Measurements from ENCODE around the gene BIN1.

BIN1 gene

DNA sequence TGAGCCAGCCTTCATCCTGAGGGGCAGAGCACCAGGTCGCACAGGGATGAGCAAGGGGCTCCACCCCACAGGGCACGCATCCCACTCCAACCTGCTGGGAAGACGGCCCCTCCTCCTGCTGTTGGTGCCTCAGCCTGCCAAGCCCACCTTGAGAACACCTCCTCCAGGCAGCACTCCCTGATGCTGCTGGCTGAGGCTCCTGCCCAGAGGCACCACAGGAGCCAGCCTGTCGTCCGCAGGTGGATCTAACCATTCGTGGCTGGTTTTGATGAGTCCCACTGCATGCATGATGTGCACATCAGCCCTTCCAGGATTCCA lies 58.4 kb downstream of the BIN1 start:
- in situ Hi-C loops (cut with HindIII; ENCODE audit: low pct_ligation_motif_present, low sequenced_read_pairs): no loop called here
- no peak for DNase-seq

DNA sequence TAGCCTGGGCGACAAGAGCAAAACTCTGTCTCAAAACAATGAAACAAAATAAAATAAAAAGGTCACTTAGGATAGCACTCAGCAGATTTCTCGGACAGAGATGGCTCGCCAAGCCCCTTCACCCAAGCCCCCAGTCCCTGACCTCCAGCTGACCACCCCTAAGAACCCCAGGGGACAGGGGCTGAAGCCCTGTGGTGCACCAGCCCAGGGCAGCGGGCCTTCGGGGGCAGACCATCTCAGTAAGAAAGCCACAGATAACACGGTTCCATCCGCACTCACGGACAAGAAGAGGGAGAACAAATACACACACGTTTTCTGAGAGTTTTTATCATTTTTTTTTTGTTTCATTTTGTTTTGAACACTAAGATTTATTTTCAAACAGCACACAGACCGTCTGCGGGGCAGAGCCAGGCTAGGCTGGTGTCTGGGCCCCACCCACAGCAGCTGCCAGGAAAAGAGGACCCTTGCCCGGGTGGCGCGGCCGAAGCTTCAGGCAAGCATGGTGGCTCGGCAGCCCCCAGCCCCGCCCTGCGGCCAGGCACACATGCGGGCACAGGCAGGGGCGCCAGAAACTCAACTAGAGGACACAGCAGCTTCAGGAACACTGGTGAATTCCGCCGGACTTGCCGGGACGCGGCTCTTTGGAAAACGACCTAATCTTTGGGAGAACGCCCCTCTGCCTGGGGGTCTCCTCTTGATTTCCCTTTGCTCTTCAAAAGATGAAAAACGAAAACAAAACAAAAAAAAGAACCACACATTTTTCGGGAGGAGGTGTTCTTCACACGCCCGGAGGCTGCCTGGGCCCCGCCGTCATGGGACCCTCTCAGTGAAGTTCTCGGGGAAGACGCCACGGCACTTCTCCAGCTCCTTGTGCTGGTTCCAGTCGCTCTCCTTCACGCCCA lies 59.0 kb downstream of the BIN1 start:
- in situ Hi-C loops (cut with HindIII; ENCODE audit: low pct_ligation_motif_present, low sequenced_read_pairs): no loop called here
- H3K4me3 ChIP-seq (ENCODE audit: low read depth, low read length): no peak overlapping the region
- H3K27ac ChIP-seq: no peak overlapping the region
- DNase-seq: no peak
- no peak for TF ChIP-seq CTCF (IDR thresholded peaks at IDR 0.05; ENCODE audit: low read depth, low read length, missing control alignments)
- H3K27me3 ChIP-seq (replicated peaks): no peaks in the 10 kb centered on the region
- H3K36me3 ChIP-seq (replicated peaks): no peaks in the 10 kb centered on the region

More for the DNA sequence above, 58.4 kb downstream of the BIN1 start:
- no peaks in the 10 kb centered on the region for H3K27me3 ChIP-seq (replicated peaks)
- H3K4me3 ChIP-seq (ENCODE audit: low read depth, low read length): no peak overlapping the region
- peaks cover 5% of the 10 kb centered on the region for H3K36me3 ChIP-seq (replicated peaks)
- TF ChIP-seq CTCF (IDR thresholded peaks at IDR 0.05; ENCODE audit: low read depth, low read length, missing control alignments): no peak
- no peak overlapping the region for H3K27ac ChIP-seq

GRCh38 chr2:127047054-127047453 lies 59.9 kb downstream of the BIN1 start:
- Histone ChIP-seq H3K36me3 (replicated peaks) (no peaks in the 10 kb centered on the region), H3K27me3 (replicated peaks) (no peaks in the 10 kb centered on the region), H3K27ac (no peak overlapping the region), H3K4me3 (ENCODE audit: low read depth, low read length) (no peak overlapping the region)
- in situ Hi-C loops (cut with HindIII; ENCODE audit: low pct_ligation_motif_present, low sequenced_read_pairs): no loop called here
- DNase-seq: no peak
- no peak for TF ChIP-seq CTCF (IDR thresholded peaks at IDR 0.05; ENCODE audit: low read depth, low read length, missing control alignments)

GRCh38 chr2:127046579-127046978 lies 60.4 kb downstream of the BIN1 start:
- no peak overlapping the region for H3K27ac ChIP-seq
- no peaks in the 10 kb centered on the region for H3K36me3 ChIP-seq (replicated peaks)
- no peak overlapping the region for H3K4me3 ChIP-seq (ENCODE audit: low read depth, low read length)
- no peaks in the 10 kb centered on the region for H3K27me3 ChIP-seq (replicated peaks)
- in situ Hi-C loops (cut with HindIII; ENCODE audit: low pct_ligation_motif_present, low sequenced_read_pairs): no loop called here
- no peak for DNase-seq
- no peak for TF ChIP-seq CTCF (IDR thresholded peaks at IDR 0.05; ENCODE audit: low read depth, low read length, missing control alignments)

- no peaks in the 10 kb centered on the region for H3K27me3 ChIP-seq (replicated peaks)
- no peak overlapping the region for H3K27ac ChIP-seq
- H3K4me3 ChIP-seq (ENCODE audit: low read depth, low read length): no peak overlapping the region
- no peak for TF ChIP-seq CTCF (IDR thresholded peaks at IDR 0.05; ENCODE audit: low read depth, low read length, missing control alignments)
- in situ Hi-C loops (cut with HindIII; ENCODE audit: low pct_ligation_motif_present, low sequenced_read_pairs): no loop called here
- H3K36me3 ChIP-seq (replicated peaks): no peaks in the 10 kb centered on the region
- no peak for DNase-seq
Measured at GRCh38 chr2:127045792-127046501, 61.0 kb downstream of the BIN1 start.

All from brain microvascular endothelial cell (primary cell).